Endothelial cell of umbilical vein (primary cell): Measurements from ENCODE around the gene LHFPL6. TPM values are rescaled to one million over a fixed set of nuclear protein-coding genes. Genes with fewer than 3 reads are reported as not detected.
A peak's percentile ranks its signal among the peaks of the same experiment; 100 is the strongest.

Experiments used
- BruUV-seq: library from RNA; stranded (reverse); fragments of 400-500 nt; replicated peaks from 2 replicates; lab custom pipeline; 2021; lab: Mats Ljungman, UMichigan
- CTCF ChIA-PET: fragments of 300-600, 350-600 bp; sonication (Branson Sonifier 250); formaldehyde crosslinking; loops from one replicate; lab custom pipeline; 2021; ENCODE audit warnings: antibody characterized with exemption, inconsistent platforms; lab: Charles Lee
- POLR2A ChIA-PET: fragments of 300-600, 350-600 bp; sonication (Branson Sonifier 250); formaldehyde crosslinking; loops from one replicate; lab custom pipeline; 2021; ENCODE audit warnings: antibody characterized with exemption, inconsistent platforms; lab: Charles Lee
- DNase-seq: peaks from one replicate; pipeline ENCODE4 v3.0.0-alpha.2; 2011; ENCODE audit warnings: low read depth, low spot score
- FAIRE-seq: peaks from 2 replicates; lab custom pipeline; 2011; peaks lifted over from hg19 to GRCh38; lab: Jason Lieb, UNC
- H2AFZ ChIP-seq: 2 replicates; pipeline ENCODE4 v1.6.0; 2012; ENCODE audit warnings: low read depth, low read length, control low read depth, inconsistent platforms
- H3K27ac ChIP-seq: 2 replicates; pipeline ENCODE4 v1.5.1; 2011; ENCODE audit warnings: low read depth, mild to moderate bottlenecking, control low read depth, low read length, moderate library complexity; ENCODE audit not compliant: insufficient read depth
- H3K27me3 ChIP-seq, 2 experiments: 2 replicates each; pipeline versions ENCODE4 v1.6.0 to v1.6.1; 2011; ENCODE audit warnings: low read length in 2 of 2, mixed read lengths in 1 of 2; ENCODE audit not compliant: control insufficient read depth in 2 of 2, insufficient read depth in 2 of 2
- H3K36me3 ChIP-seq, 2 experiments: 2 replicates in 1 of 2; 3 replicates in 1 of 2; pipeline ENCODE4 v1.5.1; 2011; ENCODE audit warnings: low read length in 2 of 2, mild to moderate bottlenecking in 1 of 2, moderate library complexity in 1 of 2; ENCODE audit not compliant: control insufficient read depth in 2 of 2, insufficient read depth in 2 of 2; ENCODE audit errors: extremely low read depth in 1 of 2
- H3K4me1 ChIP-seq: 3 replicates; pipeline ENCODE4 v1.5.1; 2011; ENCODE audit warnings: mild to moderate bottlenecking, low read length; ENCODE audit not compliant: control insufficient read depth, insufficient read depth; ENCODE audit errors: extremely low read depth
- H3K4me2 ChIP-seq: 2 replicates; pipeline ENCODE4 v1.6.1; 2011; ENCODE audit warnings: low read length, control low read depth, mixed read lengths; ENCODE audit not compliant: insufficient read depth
- H3K4me3 ChIP-seq, 3 experiments: fragments of 200-600 bp in 1 of 3; sonication (generic), shearing (Covaris generic) in 1 of 3; replicated peaks in 1 of 3; 2 replicates each; pipeline ENCODE4 v1.5.1; 2011 to 2016; ENCODE audit warnings: control low read depth in 3 of 3, low read length in 3 of 3, mild to moderate bottlenecking in 2 of 3, inconsistent platforms in 1 of 3, low read depth in 1 of 3, moderate library complexity in 1 of 3; ENCODE audit not compliant: insufficient read depth in 1 of 3
- H3K79me2 ChIP-seq: 2 replicates; pipeline ENCODE4 v1.6.0; 2012; ENCODE audit warnings: low read length, inconsistent platforms; ENCODE audit not compliant: control insufficient read depth, insufficient read depth
- H3K9ac ChIP-seq: replicated peaks from 2 replicates; pipeline ENCODE3; 2011; ENCODE audit warnings: low read length, control low read depth; ENCODE audit not compliant: insufficient read depth; ENCODE audit errors: extremely low read depth
- H3K9me1 ChIP-seq: replicated peaks from 3 replicates; pipeline ENCODE4 v1.6.0; 2011; ENCODE audit warnings: mild to moderate bottlenecking, low read length; ENCODE audit not compliant: control insufficient read depth, insufficient read depth; ENCODE audit errors: extremely low read depth
- H3K9me3 ChIP-seq: replicated peaks from 2 replicates; pipeline ENCODE4 v1.5.1; 2012; ENCODE audit warnings: low read length, inconsistent platforms; ENCODE audit not compliant: control insufficient read depth, insufficient read depth
- H4K20me1 ChIP-seq: replicated peaks from 2 replicates; pipeline ENCODE3; 2011; ENCODE audit warnings: mild to moderate bottlenecking, low read length; ENCODE audit not compliant: control insufficient read depth, insufficient read depth; ENCODE audit errors: extremely low read depth
- EZH2 ChIP-seq: IDR thresholded peaks from 2 replicates; pipeline ENCODE4 v1.6.1; 2012; ENCODE audit warnings: borderline replicate concordance, low read depth, mild to moderate bottlenecking, moderate library complexity, low read length, inconsistent platforms; ENCODE audit not compliant: severe bottlenecking
- FOS ChIP-seq: IDR thresholded peaks from 2 replicates; pipeline ENCODE4 v1.6.1; 2011; ENCODE audit warnings: mild to moderate bottlenecking, low read length, moderate library complexity, borderline replicate concordance; ENCODE audit not compliant: insufficient read depth
- GATA2 ChIP-seq: IDR thresholded peaks from 2 replicates; pipeline ENCODE4 v1.7.0; 2011; ENCODE audit warnings: low read depth, mild to moderate bottlenecking, moderate library complexity, mixed read lengths, low read length; ENCODE audit not compliant: insufficient read length, insufficient read depth
- JUN ChIP-seq: IDR thresholded peaks from 2 replicates; pipeline ENCODE4 v1.6.1; 2011; ENCODE audit warnings: borderline replicate concordance, low read depth; ENCODE audit not compliant: insufficient read length, insufficient read depth
- MYC ChIP-seq: IDR thresholded peaks from one replicate; pipeline ENCODE4 v1.6.1; 2011; ENCODE audit warnings: mild to moderate bottlenecking, low read depth, low read length
- POLR2A ChIP-seq: IDR thresholded peaks from 2 replicates; pipeline ENCODE4 v1.6.1; 2012; ENCODE audit warnings: low read depth, mild to moderate bottlenecking, control low read depth, low read length
- POLR2AphosphoS5 ChIP-seq: IDR thresholded peaks from 2 replicates; pipeline ENCODE4 v1.6.1; 2012; ENCODE audit warnings: low read depth, mild to moderate bottlenecking, control low read depth, low read length, moderate library complexity; ENCODE audit not compliant: insufficient read depth
- dilution Hi-C: fragments of 300-500 bp; cut with MboI; formaldehyde crosslinking; loops from one replicate; pipeline ENCODE4 v1.15.0; 2019; ENCODE audit warnings: low sequenced_read_pairs; ENCODE audit not compliant: extremely low pct_ligation_motif_present
- intact Hi-C: fragments of 100-400 bp; cut with micrococcal nuclease; formaldehyde crosslinking; loops from one replicate; pipeline ENCODE4 v1.10.0; 2022
- polyA plus RNA-seq, 4 experiments: library from polyadenylated mRNA; depleted of rRNA in 3 of 4; stranded (reverse) in 3 of 4; unstranded in 1 of 4; fragments of >200 nt; gene quantifications; 2 replicates each; pipeline versions ENCODE4 v1.2.1 to v1.2.3, GENCODE V29; 2011 to 2012; ENCODE audit warnings: missing spikeins in 1 of 4
- total RNA-seq: library from RNA; stranded (reverse); gene quantifications from 2 replicates; pipeline ENCODE4 v1.2.3, GENCODE V29; 2021
- TF ChIP-seq, protein P1 (sequence below), 2 donors: IDR thresholded peaks; 1 replicate in 1 of 2; 2 replicates in 1 of 2; pipeline ENCODE4 v1.5.1; 2011; ENCODE audit warnings: low read length in 2 of 2, mild to moderate bottlenecking in 2 of 2, moderate library complexity in 2 of 2, control low read depth in 1 of 2, inconsistent platforms in 1 of 2, low read depth in 1 of 2; ENCODE audit not compliant: insufficient read depth in 1 of 2; ENCODE audit errors: extremely low read depth in 1 of 2
- TF ChIP-seq, protein P2 (sequence below): IDR thresholded peaks from 2 replicates; pipeline ENCODE4 v1.6.1; 2011; ENCODE audit not compliant: insufficient read depth, insufficient read length

LHFPL6 gene
- total and polyA plus RNA-seq, 2 donors (not counting 3 experiments of a cell fraction or from before 2014, with no cell fraction given) = 17.5 to 19.4 TPM

DNA sequence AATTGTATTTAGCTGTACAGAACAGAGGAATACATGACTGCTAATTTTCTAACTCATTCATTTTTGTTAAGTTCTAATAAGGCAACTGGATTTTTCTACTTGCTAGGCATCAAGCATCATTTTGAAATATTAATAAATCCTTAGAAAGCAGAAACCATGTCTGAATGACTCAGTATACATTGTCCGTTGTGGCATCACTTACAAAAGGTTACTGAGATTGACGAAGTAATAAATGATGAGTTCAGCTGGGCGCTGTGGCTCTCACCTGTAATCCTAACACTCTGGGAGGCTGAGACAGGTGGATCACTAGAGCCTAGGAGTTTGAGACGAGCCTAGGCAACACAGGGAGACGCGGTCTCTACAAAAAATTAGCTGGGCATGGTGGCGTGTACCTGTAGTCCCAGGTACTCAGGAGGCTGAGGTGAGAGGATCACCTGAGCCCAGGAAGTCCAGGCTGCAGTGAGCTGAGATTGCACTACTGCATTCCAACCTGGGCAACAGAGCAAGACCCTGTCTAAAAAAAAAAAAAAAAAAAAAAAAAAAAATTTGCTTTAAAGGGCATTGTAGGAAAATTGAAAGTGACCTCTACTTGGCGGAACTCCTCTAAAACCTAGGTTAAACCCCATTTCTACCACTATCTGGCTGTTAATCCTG lies 36.6 kb downstream of the LHFPL6 start:
- H3K4me2 ChIP-seq = peak overlapping the region; percentile 50
- no TSS peak for BruUV-seq
- H2AFZ ChIP-seq = no peak overlapping the region
- no peaks in the 10 kb centered on the region for H3K9me3 ChIP-seq
- intact Hi-C loops (no loop called here), dilution Hi-C loops (no loop called here)
- CTCF ChIA-PET = interaction anchor here (0.7 kb wide), 1 partner anchor 44 kb away, joined by 3 read pairs; no protein-coding TSS in a partner anchor
- H3K36me3 ChIP-seq = no peaks in the 10 kb centered on the region
- no peak overlapping the region for H3K4me3 ChIP-seq
- POLR2A ChIA-PET = no interaction called here
- no peaks in the 10 kb centered on the region for H3K79me2 ChIP-seq
- TF ChIP-seq JUN (no peak), EZH2 (no peak), POLR2AphosphoS5 (no peak), FOS (no peak), GATA2 (no peak), MYC (no peak), POLR2A (no peak)
- TF ChIP-seq, protein P1, sequence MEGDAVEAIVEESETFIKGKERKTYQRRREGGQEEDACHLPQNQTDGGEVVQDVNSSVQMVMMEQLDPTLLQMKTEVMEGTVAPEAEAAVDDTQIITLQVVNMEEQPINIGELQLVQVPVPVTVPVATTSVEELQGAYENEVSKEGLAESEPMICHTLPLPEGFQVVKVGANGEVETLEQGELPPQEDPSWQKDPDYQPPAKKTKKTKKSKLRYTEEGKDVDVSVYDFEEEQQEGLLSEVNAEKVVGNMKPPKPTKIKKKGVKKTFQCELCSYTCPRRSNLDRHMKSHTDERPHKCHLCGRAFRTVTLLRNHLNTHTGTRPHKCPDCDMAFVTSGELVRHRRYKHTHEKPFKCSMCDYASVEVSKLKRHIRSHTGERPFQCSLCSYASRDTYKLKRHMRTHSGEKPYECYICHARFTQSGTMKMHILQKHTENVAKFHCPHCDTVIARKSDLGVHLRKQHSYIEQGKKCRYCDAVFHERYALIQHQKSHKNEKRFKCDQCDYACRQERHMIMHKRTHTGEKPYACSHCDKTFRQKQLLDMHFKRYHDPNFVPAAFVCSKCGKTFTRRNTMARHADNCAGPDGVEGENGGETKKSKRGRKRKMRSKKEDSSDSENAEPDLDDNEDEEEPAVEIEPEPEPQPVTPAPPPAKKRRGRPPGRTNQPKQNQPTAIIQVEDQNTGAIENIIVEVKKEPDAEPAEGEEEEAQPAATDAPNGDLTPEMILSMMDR (IDR thresholded peaks at IDR 0.05; ENCODE audit: extremely low read depth in 1 of 2, insufficient read depth in 1 of 2, low read depth in 1 of 2, low read length in 2 of 2) = no peak
- TF ChIP-seq, protein P2, sequence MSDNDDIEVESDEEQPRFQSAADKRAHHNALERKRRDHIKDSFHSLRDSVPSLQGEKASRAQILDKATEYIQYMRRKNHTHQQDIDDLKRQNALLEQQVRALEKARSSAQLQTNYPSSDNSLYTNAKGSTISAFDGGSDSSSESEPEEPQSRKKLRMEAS = no peak
- peaks cover 14% of the 10 kb centered on the region for H3K4me1 ChIP-seq
- no peak for DNase-seq
- peak overlapping the region; percentile 49 for H3K27ac ChIP-seq
- no peaks in the 10 kb centered on the region for H3K9me1 ChIP-seq
- H4K20me1 ChIP-seq = no peaks in the 10 kb centered on the region
- no peak for FAIRE-seq
- no peaks in the 10 kb centered on the region for H3K27me3 ChIP-seq
- H3K9ac ChIP-seq = peak overlapping the region; percentile 23
